ENCODE measurements around the gene TMEM209.
"Not testable (repeated sequence)": the region's sequence is repeated elsewhere in the genome, so short reads cannot be mapped to it uniquely, and the experiment has no call there.

Gene TMEM209

DNA sequence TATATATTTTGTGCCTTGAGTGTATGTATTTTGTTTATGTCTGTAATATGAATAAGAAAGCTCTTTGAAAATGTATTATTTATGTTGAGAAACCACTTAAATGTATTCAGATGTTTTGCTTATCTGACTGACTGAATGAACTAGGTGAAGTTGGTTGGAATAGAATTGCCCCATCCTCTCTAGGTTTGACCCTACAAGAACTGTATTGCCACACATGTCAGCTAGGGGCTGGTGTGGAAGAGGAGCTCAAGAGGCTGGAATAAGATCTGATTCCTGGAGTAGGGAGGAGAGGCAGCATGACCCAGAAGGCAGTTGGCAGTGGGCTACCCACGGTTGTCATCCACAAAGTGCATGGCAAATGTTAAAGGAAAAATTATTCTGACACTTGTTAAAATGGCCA is 11.5 kb upstream of the TMEM209 start:
- no peak for DNase-seq

DNA sequence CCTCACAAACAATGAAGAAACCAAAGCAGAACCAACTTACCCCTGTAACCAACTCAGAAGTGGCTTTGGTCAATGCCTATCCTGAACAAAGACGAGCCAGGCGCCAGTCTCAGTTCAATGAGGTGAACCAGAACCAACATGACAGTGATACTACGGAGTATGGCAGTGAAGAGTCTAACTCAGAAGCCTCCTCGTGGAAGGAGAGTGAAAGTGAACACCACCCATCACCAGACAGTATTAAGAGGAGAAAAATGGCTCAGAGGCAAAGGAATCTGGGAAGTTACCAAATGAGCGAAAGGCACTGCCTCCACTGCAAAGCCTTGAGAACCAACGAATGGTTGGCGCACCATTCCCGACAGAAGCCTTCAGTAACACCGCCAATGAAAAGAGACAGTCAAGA is 10.8 kb upstream of the TMEM209 start:
- no peak for DNase-seq

DNA sequence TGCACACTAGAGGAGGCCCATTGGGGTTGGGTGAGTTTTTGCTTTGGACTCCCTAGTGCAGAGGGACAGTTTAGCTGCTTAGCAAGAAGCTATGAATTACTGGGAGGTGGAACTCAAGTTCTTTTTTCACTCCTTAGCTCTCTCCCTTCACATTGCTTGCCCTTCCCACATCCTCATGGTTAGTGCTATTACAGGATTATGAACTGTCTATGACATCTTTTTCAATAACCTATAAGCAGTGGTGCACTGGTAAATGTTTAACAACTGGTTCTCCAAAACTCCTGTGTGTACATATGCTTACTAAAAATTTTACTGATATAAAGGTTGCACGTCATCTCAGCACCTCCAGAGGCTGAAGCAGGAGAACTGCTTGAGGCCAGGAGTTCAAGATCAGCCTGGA is 8.6 kb upstream of the TMEM209 start:
- no peak for DNase-seq

DNA sequence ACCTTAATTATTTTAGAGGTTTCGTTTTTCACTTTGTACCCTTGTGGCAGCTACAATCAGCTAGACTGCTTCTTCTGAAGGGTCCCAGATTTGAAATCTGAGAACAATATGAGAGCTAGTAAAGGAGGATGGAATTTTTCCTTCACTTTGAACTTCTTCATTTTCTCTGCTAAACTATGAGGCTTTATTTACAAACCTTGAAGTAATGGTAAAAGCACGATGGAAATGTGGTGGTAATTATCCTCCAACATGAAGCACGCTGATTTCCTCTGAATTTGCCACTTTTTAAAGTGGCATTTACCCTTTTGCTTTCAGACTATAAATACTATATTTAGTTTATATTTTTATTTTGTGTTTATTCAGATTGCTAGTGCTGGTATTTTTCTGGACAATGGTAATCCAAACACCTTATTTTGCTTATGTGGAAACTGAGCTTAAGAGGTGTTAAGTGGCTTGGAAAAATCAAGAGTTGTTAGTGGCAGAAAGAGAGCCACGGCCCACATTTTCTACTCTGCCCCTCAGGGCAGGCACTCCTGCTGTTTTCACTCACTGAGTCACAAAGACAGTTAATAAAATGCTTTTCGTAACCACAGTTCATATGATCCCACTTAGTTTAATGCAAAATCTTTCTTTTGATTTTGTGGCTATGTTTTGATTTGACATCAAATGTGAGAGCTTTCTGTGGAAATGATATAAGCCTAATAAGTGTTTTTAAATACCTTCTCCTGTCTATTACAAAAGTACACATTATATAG is 5.2 kb upstream of the TMEM209 start:
- no peak for DNase-seq

DNA sequence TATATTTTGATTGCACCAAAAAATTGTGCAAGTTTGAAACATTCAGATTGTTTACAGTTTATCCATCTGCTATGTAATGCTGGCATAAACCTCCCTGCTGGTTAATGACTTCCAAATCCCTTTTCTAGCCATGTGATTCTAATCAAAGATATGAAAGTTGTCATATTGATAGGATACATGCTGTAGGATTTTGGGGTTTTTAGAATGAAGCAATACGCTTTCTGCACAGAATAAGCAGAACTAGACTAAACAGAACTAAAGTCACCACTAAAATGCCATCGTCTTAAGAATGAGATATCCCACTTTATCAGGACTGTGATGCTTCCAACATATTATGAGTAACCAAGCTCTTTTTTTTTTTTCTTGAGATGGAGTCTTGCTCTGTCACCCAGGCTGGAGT is 3.3 kb upstream of the TMEM209 start:
- no peak for DNase-seq

DNA sequence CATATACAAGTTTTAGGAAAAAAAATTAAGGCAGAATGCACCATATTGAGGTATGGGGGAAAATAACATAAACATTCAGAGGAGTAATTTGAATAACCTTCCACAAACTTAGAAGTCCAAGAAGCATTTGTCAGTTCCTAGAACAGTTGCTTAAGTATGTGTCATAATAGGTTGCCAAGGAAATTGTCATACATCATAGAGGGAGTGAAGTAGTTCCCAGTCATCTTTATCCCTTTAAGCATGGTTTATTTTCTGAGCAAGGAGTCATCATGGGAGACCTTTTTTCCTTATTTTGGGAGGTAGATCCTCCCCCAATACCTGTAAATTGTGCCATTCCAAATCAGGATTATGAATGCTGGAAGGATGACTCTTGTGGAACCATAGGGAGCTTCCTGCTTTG is 2.4 kb upstream of the TMEM209 start, which contains the start of gene SSMEM1:
SSMEM1 (plus strand) TSS at position 219 of the 400 bp plus-strand sequence; CDS start at position 270, 51 bp downstream.
- DNase-seq, result no peak

DNA sequence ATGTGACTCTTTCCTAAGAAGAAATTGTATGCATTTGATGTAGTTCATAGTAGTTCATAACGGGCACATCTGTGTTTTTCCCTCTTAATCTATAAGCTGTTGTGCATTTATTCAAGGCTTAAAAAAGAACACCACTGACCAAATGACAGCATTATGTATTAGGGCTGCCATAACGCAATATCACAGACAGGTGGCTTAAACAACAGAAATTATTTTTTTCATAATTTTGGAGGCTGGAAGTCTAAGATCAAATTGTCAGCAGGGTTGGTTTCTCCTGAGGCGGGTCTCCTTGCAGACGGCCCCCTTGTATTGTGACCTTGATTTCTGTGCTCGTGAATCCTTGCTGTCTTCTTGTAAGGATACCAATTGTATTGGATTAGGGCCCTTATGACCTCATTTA is 1.8 kb upstream of the TMEM209 start:
- no peak for DNase-seq

DNA sequence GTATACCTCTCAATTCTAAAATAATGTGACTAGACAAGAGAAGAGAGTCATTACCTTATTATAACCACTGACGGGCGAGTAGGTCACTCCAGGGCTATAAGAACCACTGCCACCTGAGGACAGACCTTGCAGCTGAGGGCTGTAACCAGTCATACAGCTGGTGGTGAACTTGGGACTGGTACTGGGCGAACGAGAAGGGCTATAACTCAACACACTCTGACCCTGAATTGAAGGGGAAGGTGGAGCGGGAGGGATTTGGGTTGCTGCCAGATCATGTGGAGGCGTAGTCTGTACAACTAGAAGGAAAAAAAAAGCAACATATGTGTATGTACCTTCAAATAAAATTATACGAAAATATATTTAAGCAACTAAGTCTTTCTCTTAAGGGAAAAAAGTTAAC is 3.4 kb downstream of the TMEM209 start:
- DNase-seq, result no peak

DNA sequence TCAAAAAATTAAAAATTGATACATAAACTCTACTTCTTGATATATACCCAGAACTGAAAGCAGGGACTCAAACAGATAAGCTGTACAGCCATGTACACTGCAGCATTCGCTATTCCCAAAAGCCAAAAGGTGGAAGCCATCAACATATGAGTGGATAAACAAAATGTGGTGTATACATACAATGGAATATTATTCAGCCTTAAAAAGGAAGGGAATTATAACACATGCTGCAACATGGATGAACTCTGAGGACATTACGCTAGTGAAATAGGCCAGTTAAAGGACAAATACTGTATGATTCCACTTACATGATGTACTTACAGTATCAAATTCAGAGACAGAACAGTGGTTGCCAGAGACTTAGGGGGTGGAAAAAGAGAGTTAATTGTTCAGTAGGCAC is 8.1 kb downstream of the TMEM209 start:
- DNase-seq, result no peak

DNA sequence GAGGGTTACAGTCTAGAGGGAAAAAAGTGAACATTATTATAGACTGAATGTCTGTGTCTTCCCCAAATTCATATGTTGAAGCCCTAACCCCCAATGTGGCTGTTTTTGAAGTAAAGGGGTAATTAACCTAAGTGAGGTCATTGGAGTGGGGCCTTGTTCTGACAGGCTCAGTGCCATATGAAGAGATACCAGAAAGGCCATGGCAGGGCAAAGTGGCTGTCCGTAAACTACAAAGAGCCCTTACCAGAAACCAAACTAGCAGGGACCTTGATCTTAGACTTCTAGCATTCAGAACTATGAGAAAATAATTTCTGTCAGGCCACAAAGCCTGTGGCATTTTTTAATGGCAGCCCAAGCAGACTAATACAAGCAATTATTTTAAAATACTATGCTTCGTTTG is 8.7 kb downstream of the TMEM209 start:
- DNase-seq, result no peak

DNA sequence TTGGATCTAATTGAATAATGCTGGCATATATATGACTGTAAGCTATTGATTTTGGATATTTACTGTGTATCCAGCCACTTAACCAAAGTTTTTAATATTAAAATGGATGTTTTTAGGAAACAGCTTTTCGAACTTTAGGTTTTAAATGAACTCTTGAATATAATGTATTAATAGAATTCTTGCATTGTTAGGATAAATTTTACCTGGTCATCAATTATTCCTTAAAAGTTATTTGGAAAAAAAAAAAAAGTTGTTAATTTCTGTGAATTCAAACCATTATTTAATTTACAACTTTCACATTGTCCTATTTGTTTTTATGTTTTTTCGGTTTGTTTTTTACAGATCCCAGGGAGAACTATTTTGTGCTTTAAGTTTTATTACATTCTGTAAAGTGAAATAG is 9.8 kb downstream of the TMEM209 start:
- DNase-seq, result no peak

DNA sequence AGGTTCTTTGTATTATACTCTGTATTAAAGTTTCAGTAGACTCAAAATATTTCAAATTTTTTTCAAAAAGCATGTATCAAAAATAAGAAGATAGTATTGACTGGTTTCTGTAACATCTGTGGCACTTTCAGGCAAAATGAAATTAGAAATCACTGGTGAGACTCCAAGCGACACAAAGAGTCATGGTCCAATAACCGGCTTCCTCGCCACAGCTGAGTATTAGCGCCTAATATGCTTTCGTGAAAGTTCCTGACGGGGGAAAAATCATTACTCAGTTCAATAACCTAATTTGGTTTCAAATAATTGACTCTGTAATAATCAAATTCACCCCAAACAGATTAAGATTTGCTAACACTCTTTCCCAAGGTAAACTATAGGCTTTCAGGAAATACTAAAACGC is 13.4 kb downstream of the TMEM209 start:
- DNase-seq, result no peak

DNA sequence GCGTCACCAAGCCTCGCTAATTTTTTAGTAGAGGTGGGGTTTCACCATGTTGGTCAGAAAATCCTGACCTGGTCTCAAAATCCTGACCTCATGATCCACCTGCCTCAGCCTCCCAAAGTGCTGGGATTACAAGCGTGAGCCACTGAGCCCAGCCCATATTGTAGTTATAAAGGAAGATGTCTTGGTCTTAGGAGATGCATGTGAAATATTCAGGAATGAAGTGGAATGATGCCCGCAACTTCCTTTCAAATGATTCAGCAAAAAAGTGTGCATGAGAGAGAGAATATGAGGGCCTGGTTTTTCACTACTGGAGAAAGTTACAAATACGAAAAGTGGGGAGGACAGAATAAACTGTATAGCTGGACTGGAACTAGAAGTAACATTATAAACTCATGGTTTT is 15.9 kb downstream of the TMEM209 start:
- DNase-seq, result no peak

DNA sequence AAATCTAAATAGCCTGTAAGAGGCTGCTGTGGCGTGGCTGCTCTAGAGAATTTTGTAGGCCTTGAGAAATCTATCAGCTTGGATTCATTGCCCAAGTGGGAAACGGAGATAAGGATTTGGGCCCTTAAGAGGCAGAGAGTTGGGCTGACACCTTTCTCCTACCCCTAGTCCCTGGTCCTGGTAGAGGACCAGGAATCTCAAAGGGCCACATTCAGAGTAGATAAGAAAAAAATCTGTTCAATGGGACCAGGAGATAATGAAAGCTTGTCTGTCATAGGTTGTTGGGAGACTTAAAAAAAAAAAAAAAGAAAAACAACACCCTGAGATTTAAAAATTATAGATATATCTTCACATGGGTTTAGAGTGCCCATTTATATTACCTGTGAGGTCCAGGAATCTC is 17.8 kb downstream of the TMEM209 start:
- DNase-seq, result no peak

DNA sequence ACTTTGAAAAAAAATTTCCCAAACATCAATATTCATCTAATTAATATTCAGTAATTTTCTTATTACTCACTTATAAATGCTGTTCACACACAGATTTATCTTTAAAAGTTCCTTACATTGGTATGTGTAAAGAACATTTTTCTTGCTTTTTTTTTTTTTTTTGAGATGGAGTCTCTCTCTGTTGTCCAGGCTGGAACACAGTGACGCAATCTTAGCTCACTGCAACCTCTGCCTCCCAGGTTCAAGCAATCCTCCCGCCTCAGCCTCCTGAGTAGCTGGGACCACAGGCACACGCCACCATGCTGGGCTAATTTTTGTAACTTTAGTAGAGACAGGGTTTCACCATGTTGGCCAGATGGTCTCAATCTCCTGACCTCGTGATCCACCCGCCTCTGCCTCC is 20.9 kb downstream of the TMEM209 start:
- DNase-seq, result not testable (repeated sequence)

DNA sequence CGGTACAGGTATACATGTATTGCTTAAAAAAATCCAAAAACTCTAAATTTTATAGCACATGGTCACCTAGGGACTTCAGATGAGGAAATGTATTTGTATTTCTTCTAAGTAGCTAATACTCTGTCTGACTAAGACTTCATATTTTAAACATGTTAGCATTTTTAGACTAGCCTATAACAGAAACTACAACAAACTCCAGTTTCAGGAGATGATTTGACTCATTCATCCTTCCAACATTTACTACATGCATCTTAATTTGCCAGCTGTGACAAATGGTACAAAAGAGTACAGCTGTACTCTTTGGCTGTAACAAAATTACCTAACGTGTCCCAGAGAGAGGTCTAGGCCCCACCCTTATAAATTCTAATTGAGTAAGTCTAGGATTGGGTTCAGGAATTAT is 22.2 kb downstream of the TMEM209 start:
- no peak for DNase-seq

DNA sequence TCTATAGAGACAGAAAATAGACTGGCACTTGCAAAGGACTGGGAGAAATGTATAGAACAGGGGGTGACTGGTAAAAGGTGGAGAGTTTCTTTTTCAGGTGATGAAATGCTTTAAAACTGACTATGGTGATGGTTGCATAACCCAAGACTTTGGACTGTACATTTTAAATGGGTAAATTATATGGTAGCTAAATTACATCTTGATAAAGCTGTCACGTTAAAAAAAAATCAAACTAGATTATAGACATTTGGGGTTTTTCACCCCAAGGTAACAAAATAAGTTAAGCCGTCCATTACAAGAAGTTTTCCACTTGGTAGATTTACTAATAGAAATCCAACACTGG is 24.0 kb downstream of the TMEM209 start:
- DNase-seq, result no peak

DNA sequence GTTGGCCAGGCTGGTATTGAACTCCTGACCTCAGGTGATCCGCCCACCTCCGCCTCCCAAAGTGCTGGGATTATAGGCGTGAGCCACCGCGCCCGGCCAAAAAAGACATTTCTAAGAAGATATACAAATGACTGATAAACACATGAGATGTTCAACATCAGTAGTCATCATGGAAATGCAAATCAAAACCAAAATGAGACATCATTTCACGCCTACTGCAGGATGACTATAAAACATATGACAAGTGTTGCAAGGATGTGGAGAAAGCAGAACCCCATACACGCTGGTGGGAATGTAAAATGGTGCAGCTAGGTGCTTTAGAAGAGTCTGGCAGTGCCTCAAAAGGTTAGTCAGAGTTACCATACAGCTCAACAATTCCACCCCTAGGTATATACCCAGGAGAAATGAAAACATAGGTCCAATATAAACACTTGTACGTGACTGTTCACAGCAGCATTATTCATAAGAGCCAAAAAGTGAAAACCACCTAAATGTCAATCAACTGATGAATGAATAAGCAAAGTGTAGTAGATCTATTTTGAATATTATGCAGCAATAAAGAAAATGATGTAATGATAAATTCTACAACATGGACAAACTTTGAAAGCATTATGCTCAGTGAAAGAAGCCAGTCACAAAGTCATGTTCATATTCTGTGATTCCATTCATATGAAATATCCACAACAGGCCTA is 24.5 kb downstream of the TMEM209 start:
- no peak for DNase-seq

DNA sequence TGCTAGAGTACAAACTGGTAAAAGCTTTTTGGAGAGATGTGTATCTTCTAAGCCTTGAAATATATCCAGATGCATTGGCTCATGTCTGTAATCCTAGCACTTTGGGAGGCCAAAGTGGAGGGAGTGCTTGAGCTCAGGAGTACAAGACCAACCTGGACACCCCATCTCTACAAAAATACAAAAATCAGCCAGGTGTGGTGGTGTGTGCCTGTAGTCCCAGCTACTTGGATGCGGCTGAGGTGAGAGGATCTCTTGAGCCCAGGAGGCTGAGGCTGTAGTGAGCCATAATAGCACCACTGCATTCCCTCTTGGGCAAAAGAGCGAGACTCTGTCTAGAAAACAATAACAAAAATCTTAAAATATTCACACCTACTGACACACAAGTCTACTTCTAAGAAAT is 25.6 kb downstream of the TMEM209 start:
- DNase-seq, result no peak

DNA sequence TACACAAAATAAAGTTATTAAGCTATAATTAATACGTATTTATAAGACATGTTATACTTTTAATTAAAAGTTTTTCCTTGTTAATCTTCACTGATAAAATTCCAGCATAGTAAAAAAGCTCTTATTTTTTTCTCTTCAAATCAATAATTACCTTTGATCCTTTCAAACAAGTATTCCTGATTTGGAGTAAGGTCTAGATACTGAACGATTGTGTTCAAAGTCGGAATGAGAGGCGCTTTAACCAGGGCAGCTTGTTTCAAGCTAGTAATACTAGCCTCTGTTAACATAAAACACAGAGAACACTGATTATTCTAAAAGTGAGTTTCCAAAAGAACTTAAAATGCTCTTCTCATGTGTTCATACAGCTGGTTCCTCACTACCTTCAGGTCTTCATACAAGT is 27.0 kb downstream of the TMEM209 start:
- no peak for DNase-seq

DNA sequence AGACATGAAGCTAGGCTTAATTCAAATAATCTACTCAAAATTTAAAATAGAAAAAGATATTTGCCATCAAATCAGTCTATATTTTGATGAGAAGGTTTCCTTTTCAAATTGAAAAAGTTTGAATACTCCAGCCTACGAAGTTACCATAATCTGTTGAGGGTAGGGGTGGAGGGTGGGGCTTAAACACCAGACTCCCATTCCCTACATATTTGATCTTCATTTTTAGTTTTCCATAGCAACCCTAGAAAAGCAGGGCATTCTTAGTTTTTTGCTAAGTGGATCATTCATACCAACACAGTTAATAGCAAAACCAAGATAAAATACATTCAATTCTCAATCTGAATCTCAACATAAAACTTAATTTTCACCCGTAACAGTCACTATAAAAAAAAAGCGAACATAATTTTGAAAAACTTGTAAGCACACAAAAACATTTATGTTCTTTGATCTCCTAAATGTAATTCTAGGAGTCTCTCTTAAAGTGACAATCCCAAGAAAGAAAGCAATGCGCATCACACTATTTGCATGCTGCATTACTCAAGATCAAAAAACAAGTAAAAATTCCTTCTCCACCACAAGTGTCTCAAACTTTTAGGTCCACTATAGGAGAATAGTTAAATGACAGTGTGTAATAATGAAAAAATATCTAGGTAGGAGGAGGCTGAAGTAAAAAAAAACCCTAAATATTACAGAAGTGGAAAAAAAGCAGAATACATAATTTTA is 30.8 kb downstream of the TMEM209 start:
- DNase-seq, result no peak

DNA sequence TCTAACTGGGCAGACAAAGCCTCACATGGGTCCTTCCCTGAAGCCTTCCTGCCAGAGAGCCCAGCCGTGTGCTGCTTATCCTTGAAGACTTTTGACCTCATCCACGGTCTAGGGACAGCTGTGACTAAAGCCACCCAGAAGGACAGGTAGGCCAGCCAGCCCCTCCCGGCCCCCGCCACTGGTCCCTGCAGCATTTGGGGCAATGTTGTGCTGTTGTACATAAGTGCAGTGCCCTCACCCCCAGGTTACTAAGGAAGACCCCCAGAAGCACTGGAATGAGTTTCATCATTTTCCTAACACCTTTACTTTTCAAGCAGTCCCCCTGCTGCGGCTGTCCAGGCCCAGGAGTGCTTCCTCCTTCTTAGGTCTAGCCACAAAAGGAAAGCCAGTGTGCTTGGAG is 43.0 kb downstream of the TMEM209 start:
- no peak for DNase-seq

DNA sequence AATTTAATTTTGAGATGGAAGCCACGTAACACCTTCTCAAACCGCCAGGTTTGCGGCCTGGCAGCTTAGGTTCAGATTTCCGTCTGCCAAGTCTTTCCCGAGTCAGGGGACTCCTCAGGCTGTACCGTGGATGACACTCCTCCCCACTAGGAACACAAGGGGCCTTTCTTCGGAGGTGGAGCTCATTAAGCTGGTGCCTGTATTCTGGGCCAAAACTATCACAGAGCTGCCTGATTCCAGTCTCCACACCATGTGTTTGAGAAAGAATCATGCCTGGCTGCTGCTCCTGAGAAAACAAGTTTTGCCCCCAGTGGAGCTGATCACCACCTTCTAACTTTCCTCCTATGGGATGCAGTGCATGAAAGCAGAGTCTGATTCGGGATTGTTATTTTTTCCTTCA is 44.8 kb downstream of the TMEM209 start:
- DNase-seq, result no peak

DNA sequence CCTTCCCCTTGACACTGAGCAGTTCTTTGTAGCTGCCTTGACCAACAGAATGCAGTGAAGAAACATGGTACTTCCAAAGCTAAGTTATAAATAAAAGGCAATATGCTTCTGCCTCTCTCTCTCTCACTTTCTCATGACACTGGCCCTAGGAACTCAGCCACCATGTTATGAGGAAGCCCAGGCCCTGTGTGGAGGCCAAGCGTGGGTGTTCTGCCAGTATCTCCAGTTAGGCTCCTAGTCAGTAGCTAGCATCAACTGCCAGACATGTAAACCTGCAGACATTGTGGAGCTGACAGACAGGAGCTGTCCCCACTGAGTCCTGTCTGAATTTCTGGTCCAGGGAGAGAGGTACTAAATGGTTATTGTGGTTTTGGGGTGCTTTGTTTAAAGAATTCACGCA is 45.2 kb downstream of the TMEM209 start:
- no peak for DNase-seq

Data from midbrain (tissue), 1 donor.